ENCODE data around the gene PSMG4.
A peak's percentile ranks its signal among the peaks of the same experiment; 100 is the strongest.

PSMG4 gene

GRCh38 chr6:3261518-3261820 lies 2.7 kb downstream of the PSMG4 start:
- TF ChIP-seq ZNF10 (tag by site-specific recombination; IDR thresholded peaks at IDR 0.05), result no peak
- H3K4me1 ChIP-seq (ENCODE audit: control insufficient read depth, insufficient read depth, low read length), result peaks cover 10% of the 10 kb centered on the region; the same call in 1 of the 2 replicates
- no peaks in the 10 kb centered on the region for H3K9me3 ChIP-seq (ENCODE audit: control insufficient read depth, insufficient read depth, low read depth, low read length)
- no peak overlapping the region for H3K27ac ChIP-seq (ENCODE audit: extremely low read depth, low read depth, low read length)
- CTCF ChIA-PET, result interaction anchor here (1.0 to 1.9 kb wide), 3 partner anchors 10 to 195 kb away, joined by 3 to 10 read pairs (median 3); no protein-coding TSS in a partner anchor
- H3K36me3 ChIP-seq (ENCODE audit: control insufficient read depth in 2 of 2, insufficient read depth in 1 of 2, low read length in 2 of 2), result peaks cover 0 to 43% of the 10 kb centered on the region in 2 experiments; a peak in 2 of 3 replicates
- H3K4me3 ChIP-seq (ENCODE audit: low read depth, low read length), result no peak overlapping the region
- POLR2A ChIA-PET, result interaction anchor here (1.4 kb wide), 1 partner anchor 104 kb away, joined by 3 read pairs; the partner anchor contains the start of gene TUBB2A

GRCh38 chr6:3261921-3262320 lies 3.2 kb downstream of the PSMG4 start:
- ChIA-PET CTCF (interaction anchor here (1.0 to 1.9 kb wide), 3 partner anchors 10 to 196 kb away, joined by 3 to 10 read pairs (median 3); no protein-coding TSS in a partner anchor), POLR2A (interaction anchor here (1.4 kb wide), 1 partner anchor 105 kb away, joined by 3 read pairs; the partner anchor contains the start of gene TUBB2A)
- TF ChIP-seq ZNF610 (tag by site-specific recombination; IDR thresholded peaks at IDR 0.05; ENCODE audit: borderline replicate concordance) (no peak), ZNF571 (tag by site-specific recombination; IDR thresholded peaks at IDR 0.05) (no peak), ZNF768 (tag by site-specific recombination; IDR thresholded peaks at IDR 0.05) (no peak)
- Histone ChIP-seq H3K27ac (ENCODE audit: extremely low read depth, low read depth, low read length) (no peak overlapping the region), H3K4me3 (ENCODE audit: low read depth, low read length) (no peak overlapping the region), H3K4me1 (ENCODE audit: control insufficient read depth, insufficient read depth, low read length) (peaks cover 10% of the 10 kb centered on the region; the same call in 1 of the 2 replicates), H3K36me3 (ENCODE audit: control insufficient read depth in 2 of 2, insufficient read depth in 1 of 2, low read length in 2 of 2) (peaks cover 0 to 43% of the 10 kb centered on the region in 2 experiments; a peak in 2 of 3 replicates), H3K9me3 (ENCODE audit: control insufficient read depth, insufficient read depth, low read depth, low read length) (no peaks in the 10 kb centered on the region)

GRCh38 chr6:3263096-3263495 lies 4.3 kb downstream of the PSMG4 start:
- POLR2A ChIA-PET, result no interaction called here
- H3K36me3 ChIP-seq (ENCODE audit: control insufficient read depth in 2 of 2, insufficient read depth in 1 of 2, low read length in 2 of 2), result peaks cover 0 to 50% of the 10 kb centered on the region in 2 experiments; a peak in 2 of 3 replicates

GRCh38 chr6:3264356-3264755 lies 5.6 kb downstream of the PSMG4 start:
- peaks cover 0 to 60% of the 10 kb centered on the region in 2 experiments; a peak in 2 of 3 replicates for H3K36me3 ChIP-seq (ENCODE audit: control insufficient read depth in 2 of 2, insufficient read depth in 1 of 2, low read length in 2 of 2)
- POLR2A ChIA-PET, result no interaction called here

More at GRCh38 chr6:3263096-3263495, 4.3 kb downstream of the PSMG4 start:
- Histone ChIP-seq H3K9me3 (ENCODE audit: control insufficient read depth, insufficient read depth, low read depth, low read length) (no peaks in the 10 kb centered on the region), H3K4me1 (ENCODE audit: control insufficient read depth, insufficient read depth, low read length) (peaks cover 10% of the 10 kb centered on the region; the same call in 1 of the 2 replicates), H3K4me3 (ENCODE audit: low read depth, low read length) (no peak overlapping the region), H3K27ac (ENCODE audit: extremely low read depth, low read depth, low read length) (no peak overlapping the region)
- no peak for TF ChIP-seq ZNF394 (tag by site-specific recombination; IDR thresholded peaks at IDR 0.05; ENCODE audit: borderline replicate concordance)
- no peak for TF ChIP-seq ZNF623 (tag by site-specific recombination; IDR thresholded peaks at IDR 0.05)
- no peak for TF ChIP-seq ZNF48 (tag by site-specific recombination; IDR thresholded peaks at IDR 0.05)
- no peak for TF ChIP-seq ZNF433 (tag by site-specific recombination; IDR thresholded peaks at IDR 0.05; ENCODE audit: low read depth)
- TF ChIP-seq ZNF701 (tag by site-specific recombination; IDR thresholded peaks at IDR 0.05), result no peak
- TF ChIP-seq ZNF184 (tag by site-specific recombination; IDR thresholded peaks at IDR 0.05), result no peak
- CTCF ChIA-PET, result interaction anchor here (0.6 to 1.4 kb wide), 4 partner anchors 12 to 863 kb away, joined by 3 to 5 read pairs (median 4); no protein-coding TSS in a partner anchor

GRCh38 chr6:3265671-3266070 lies 6.9 kb downstream of the PSMG4 start:
- Histone ChIP-seq H3K27ac (ENCODE audit: extremely low read depth, low read depth, low read length) (no peak overlapping the region), H3K36me3 (ENCODE audit: control insufficient read depth in 2 of 2, insufficient read depth in 1 of 2, low read length in 2 of 2) (peaks cover 0 to 71% of the 10 kb centered on the region in 2 experiments; a peak in 1 of 3 replicates), H3K4me1 (ENCODE audit: control insufficient read depth, insufficient read depth, low read length) (0 out of 2 replicates have a peak, but pooled peaks cover 5% of the 10 kb centered on the region), H3K9me3 (ENCODE audit: control insufficient read depth, insufficient read depth, low read depth, low read length) (no peaks in the 10 kb centered on the region), H3K4me3 (ENCODE audit: low read depth, low read length) (no peak overlapping the region)
- CTCF ChIA-PET, result interaction anchor here (0.6 to 1.7 kb wide), 8 partner anchors 14 to 1105 kb away, joined by 3 to 5 read pairs (median 4); no protein-coding TSS in a partner anchor
- TF ChIP-seq ZNF341 (tag by site-specific recombination; IDR thresholded peaks at IDR 0.05; ENCODE audit: low read depth), result 0 out of 2 replicates have a peak, but pooled peaks have one; percentile 19
- no peak; the same call in 1 of the 2 replicates for TF ChIP-seq ZNF335 (tag by site-specific recombination; conservative IDR thresholded peaks at IDR 0.05)
- POLR2A ChIA-PET, result no interaction called here

More at GRCh38 chr6:3264356-3264755, 5.6 kb downstream of the PSMG4 start:
- Histone ChIP-seq H3K27ac (ENCODE audit: extremely low read depth, low read depth, low read length) (no peak overlapping the region), H3K9me3 (ENCODE audit: control insufficient read depth, insufficient read depth, low read depth, low read length) (no peaks in the 10 kb centered on the region), H3K4me1 (ENCODE audit: control insufficient read depth, insufficient read depth, low read length) (peaks cover 8% of the 10 kb centered on the region; the same call in 1 of the 2 replicates), H3K4me3 (ENCODE audit: low read depth, low read length) (no peak overlapping the region)
- CTCF ChIA-PET, result interaction anchor here (1.5 kb wide), 1 partner anchor 140 kb away, joined by 4 read pairs; no protein-coding TSS in a partner anchor
- TF ChIP-seq ZNF292 (tag by site-specific recombination; IDR thresholded peaks at IDR 0.05; ENCODE audit: borderline replicate concordance, low read depth) (no peak), ZNF266 (tag by site-specific recombination; IDR thresholded peaks at IDR 0.05; ENCODE audit: low read depth) (no peak), ZNF558 (tag by site-specific recombination; IDR thresholded peaks at IDR 0.05) (no peak), ZBTB8A (tag by site-specific recombination; IDR thresholded peaks at IDR 0.05) (no peak)

Data from HEK293 (cell line).